AML-193 (cell line): ENCODE results near the gene CSF1R.

Source experiments
- DNase-seq, 2 experiments: peaks; one replicate each; lab custom pipeline; 2025; lab: John Stamatoyannopoulos, UW

Gene CSF1R

DNA sequence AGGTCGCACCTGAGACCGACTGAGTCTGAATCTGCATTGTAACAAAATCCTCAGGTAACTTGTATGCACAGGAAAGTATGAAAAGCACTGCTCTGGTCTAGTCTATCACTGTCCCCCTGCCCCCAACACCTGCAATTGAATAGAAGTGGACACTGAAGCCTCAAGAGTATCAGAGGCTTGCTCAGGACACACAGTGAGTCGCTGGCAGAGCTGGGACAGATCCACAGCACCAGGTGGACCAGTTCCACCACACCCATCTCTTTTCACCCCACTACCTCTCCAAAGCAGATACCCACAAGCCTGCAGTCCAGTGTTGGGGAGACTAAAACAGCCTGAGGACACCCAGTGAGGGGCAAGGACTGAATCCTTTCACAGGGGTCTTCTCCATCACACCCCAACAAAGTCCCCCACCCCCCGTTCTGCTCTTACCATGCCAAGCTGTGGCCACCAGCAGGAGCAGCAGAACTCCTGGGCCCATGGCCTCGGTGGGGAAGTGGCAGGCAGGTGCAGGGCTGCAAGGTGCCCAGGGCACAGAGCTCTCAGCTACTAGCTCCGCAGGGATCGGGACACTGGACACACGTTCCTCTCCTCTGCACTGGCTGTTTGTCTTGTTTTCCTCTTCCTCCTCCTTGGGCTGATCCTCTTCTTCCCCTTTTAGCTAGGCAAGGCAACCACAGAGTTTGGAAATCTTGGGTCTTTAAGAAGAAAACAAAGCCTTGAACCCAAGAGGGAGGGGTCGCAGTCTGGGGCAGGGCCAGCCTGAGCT is at the start of gene CSF1R:
Gene CSF1R (minus strand): TSS at position 605 of the 766 bp plus-strand sequence. CDS start 127 bp downstream, at position 478.
- peak; percentile 60 to 76 for DNase-seq

DNA sequence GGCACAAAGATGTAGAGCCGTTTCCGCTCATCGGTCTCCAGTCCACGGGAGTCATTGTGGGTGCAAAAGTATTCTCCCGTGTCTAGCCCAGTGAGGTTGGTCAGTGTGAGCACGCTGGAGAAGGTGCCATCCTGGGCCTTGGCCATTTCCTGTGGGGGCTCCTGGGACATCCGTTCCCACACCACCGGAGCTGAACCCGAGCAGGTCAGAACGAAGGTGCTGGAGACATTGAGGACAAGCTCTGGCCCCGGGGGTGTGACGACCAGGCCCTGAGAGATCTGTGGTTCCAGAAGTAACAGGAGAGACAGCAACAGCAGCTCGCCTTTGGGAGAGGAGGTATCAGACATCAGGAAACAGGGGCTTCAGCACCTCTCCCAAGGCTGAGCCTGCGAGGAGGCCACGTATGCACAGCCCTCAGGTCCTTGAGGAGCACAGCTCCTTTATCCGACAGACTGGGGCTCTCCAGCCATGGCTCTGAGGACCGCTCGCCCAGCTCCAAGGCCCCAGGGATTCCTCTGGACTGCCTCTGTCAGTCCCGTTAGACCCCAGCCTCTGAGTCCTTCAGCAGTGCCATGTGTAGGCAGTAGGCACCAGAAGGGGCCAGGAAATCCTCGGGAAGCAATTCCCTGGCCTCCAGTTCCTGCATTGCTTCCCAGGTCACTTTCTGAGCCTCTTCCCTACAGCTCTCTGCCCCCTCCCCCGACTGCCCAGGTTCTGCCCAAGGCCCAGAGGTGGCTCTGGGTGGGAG is 49.4 kb upstream of the CSF1R start:
- DNase-seq, result no peak

DNA sequence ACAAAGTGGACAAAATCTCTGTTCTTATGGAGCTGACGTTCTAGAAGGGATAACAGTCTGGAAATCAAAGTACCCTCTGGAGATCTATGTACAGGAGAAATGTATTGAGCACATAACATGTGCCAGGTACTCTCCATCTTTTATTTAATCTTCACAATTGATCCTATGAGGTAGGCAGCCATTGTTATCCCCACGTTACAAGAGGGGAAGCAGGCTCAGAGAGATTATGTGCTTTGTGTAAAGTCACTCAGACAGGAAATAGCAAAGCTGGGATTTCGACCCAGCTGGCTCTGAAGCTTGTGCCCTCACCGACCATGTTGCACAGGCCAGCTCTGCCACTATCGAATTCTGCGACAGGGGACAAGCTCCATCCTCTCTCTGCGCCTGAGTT is 47.8 kb upstream of the CSF1R start:
- no peak for DNase-seq

- no peak for DNase-seq
These were observed 47.3 kb upstream of the CSF1R start for GRCh38 chr5:150133581-150134197.

- DNase-seq, result no peak
These were observed 46.4 kb upstream of the CSF1R start for GRCh38 chr5:150132740-150133139.

DNA sequence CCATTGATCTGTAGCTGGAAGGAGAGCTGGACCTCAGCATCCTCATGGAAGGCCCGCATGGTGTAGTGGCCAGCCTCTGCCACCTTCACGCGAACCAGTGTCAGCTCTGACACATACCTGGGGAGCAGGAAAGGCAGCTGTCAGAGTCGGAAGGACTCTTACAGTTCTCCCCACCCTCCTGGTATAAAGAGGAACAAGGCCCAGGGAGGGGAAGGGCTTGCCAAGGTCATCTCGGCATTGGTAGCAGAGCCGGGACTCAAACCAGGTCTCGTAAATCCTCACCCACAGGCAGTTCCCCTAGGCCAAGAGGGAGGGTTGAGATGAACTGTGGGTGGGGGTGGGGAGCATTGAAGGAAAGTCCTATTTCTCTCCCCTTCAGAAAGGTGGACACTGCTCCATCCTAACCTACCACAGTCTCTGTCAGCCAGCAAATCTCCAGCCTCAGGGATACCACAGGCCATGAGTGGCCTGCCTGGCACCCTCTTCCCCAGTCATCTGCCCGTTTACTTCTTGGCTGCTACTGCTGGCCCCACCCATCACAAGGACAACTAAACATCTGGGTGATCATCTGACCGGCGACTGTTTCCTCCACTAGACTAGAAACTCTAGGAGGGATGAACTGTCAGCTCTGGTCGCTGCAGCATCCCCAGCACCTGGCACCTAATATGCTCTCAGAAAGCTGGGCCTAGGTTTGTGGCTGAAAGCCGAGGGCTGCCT is 45.8 kb upstream of the CSF1R start:
- peak in 1 of 2 experiments; percentile 3 for DNase-seq

GRCh38 chr5:150131461-150131860 is 45.1 kb upstream of the CSF1R start:
- no peak for DNase-seq

DNA sequence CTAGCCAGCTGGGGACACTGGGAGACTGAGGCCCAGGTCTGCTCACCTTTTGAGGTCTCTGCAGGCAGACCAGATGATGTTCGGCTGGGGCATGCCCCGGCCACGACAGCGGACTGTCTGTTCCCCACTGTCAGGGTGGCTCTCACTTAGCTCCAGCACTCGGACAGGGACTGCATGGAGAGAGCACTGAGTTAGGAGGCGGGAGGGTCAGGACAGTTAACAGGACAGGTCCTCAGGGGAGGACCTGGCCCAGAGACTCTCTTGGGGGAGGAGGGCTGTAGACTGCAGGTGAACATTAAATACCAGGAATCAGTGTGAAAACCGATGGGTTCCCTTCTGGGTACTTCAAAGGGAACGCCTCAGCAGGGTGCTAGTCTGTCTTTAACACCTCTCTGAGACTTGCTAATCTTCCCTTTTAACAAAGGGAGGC is 44.2 kb upstream of the CSF1R start:
- no peak for DNase-seq

- peak; percentile 34 to 67 for DNase-seq
These were observed 43.6 kb upstream of the CSF1R start for GRCh38 chr5:150129813-150130492.

- DNase-seq, result no peak
These were observed 43.1 kb upstream of the CSF1R start for GRCh38 chr5:150129454-150129812.

- no peak for DNase-seq
These were observed 40.5 kb upstream of the CSF1R start for GRCh38 chr5:150126921-150127265.

DNA sequence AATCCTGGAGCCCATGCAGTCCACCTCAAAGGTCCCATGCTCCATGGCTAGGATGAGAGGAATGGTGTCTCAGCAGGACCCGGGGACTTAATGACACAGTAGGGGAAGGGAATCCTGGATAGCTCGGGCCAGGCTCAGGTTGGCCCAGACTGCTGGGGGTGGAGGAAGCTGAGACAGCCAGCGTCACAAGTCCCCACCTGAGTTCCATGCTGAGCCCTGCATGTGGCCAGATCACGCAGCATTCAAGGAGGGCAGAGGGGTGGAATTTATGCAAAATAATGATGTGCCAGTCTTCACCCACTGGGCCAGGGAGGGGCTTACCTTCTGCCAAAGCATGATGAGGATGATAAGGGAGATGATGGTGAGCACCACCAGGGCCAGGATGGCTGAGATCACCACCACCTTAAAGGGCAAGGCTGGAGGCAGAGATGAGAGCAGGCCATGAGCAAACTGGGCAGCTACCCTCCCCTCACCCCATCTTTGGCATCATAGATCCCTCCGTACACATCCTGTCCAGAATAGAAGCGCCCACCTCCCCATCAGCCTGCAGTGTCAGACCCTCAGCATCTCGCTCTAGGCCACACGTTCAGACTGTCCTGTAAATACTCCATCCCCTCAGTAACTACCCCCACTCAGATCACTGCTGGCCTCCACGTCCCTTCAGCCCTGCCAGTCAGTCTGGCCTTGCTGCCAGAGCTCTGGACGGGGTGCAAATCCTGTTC is 40.0 kb upstream of the CSF1R start:
- DNase-seq, result no peak

- DNase-seq, result no peak
These were observed 39.0 kb upstream of the CSF1R start for GRCh38 chr5:150125334-150125733.

DNA sequence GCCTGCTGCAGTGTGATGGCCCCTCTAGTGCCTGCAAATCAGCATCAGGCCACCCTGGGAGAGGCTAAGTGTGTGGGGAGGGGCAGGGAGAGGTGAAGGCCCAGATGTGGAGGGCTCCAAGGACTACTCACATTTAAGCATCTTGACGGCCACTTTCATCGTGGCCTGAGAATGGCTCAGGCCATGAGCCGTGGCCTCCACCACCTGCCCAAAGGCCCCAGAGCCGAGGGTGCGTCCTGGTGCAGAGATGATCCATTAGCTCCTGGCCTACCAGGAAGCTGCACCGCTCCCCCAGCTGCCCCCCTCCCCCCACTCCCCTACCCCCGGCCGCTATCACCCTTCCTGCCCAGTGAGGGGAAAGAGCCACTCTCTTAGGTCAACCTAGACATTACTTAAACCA is 38.2 kb upstream of the CSF1R start:
- no peak for DNase-seq

- no peak for DNase-seq
These were observed 37.8 kb upstream of the CSF1R start for GRCh38 chr5:150124111-150124557.

GRCh38 chr5:150123542-150123941 is 37.2 kb upstream of the CSF1R start:
- DNase-seq, result no peak

GRCh38 chr5:150122536-150123481 is 36.5 kb upstream of the CSF1R start:
- DNase-seq, result no peak

DNA sequence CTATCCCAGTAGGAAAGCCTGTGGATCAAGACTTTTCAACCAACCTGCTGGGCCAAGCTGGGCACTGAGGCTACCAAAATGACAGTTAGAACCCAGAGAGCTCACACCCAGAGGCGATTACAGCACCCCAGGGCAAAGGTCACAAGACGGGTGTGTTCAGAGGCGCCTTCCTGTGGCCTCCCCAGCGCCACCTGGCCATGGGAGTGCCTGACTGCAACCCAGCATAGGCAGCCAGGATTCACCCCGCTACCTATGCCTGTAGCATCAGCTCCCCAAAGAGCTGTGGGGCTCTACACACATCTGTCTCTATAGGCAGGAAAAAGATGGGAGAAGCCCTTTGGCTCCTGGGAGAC is 35.8 kb upstream of the CSF1R start:
- DNase-seq, result peak; percentile 50 to 69

GRCh38 chr5:150121448-150122157 is 35.2 kb upstream of the CSF1R start:
- no peak for DNase-seq
